K562 (cell line): ENCODE measurements around the gene OR2T29. TPM values are rescaled to one million over a fixed set of nuclear protein-coding genes. Genes with fewer than 3 reads are reported as not detected.

ENCODE experiments used
- ATAC-seq: fragments of 200-7000 bp; cut with Tn5 transposase; 3 replicates; pipeline ENCODE4 v1.9.1; 2020; ENCODE audit warnings: moderate library complexity
- BruUV-seq: library from RNA; stranded (reverse); fragments of 400-500 nt; replicated peaks from 2 replicates; lab custom pipeline; 2021; lab: Mats Ljungman, UMichigan
- CTCF ChIA-PET: fragments of 300-600 bp; formaldehyde crosslinking; extraction: SDS; loops from one replicate; lab custom pipeline; 2021; ENCODE audit warnings: low intra/inter-chr PET ratio; lab: Yijun Ruan, JAX
- POLR2A ChIA-PET: fragments of 300-600, 350-650 bp; sonication (Branson Sonifier 250); formaldehyde crosslinking; extraction: SDS; loops from one replicate; lab custom pipeline; 2021; ENCODE audit warnings: antibody characterized with exemption, inconsistent platforms; lab: Yijun Ruan, JAX
- DNase-seq, 4 experiments: peaks; one replicate each; pipeline versions ENCODE4 v3.0.0 to v3.0.0-alpha.2; 2011 to 2018; ENCODE audit warnings: low spot score in 3 of 4, mixed read lengths in 3 of 4; ENCODE audit errors: extremely low read depth in 1 of 4
- FAIRE-seq: peaks from 2 replicates; lab custom pipeline; 2011; peaks lifted over from hg19 to GRCh38; lab: Jason Lieb, UNC
- H2AFZ ChIP-seq: 2 replicates; pipeline ENCODE4 v1.6.0; 2011; ENCODE audit warnings: low read depth, low read length, control low read depth, inconsistent platforms
- H3K27ac ChIP-seq: fragments of 200-600 bp; 3 replicates; pipeline ENCODE4 v1.8.0; 2011; ENCODE audit warnings: low read depth, mild to moderate bottlenecking, control low read depth, inconsistent platforms, low read length, moderate library complexity, mixed read lengths; ENCODE audit errors: extremely low read depth
- H3K27me3 ChIP-seq, 2 experiments: fragments of 300-600 bp in 1 of 2; 2 replicates in 1 of 2; 3 replicates in 1 of 2; pipeline versions ENCODE4 v1.6.0 to v1.8.0; 2011; ENCODE audit warnings: inconsistent platforms in 2 of 2, low read length in 2 of 2, mild to moderate bottlenecking in 1 of 2, mixed read lengths in 1 of 2, moderate library complexity in 1 of 2; ENCODE audit not compliant: control insufficient read depth in 2 of 2, insufficient read depth in 2 of 2
- H3K36me3 ChIP-seq: fragments of 300-600 bp; 3 replicates; pipeline ENCODE4 v1.8.0; 2011; ENCODE audit warnings: mild to moderate bottlenecking, low read length, inconsistent platforms; ENCODE audit not compliant: control insufficient read depth, insufficient read depth
- H3K4me1 ChIP-seq, 2 experiments: fragments of 200-600 bp in 1 of 2; replicated peaks in 1 of 2; 2 replicates in 1 of 2; 3 replicates in 1 of 2; pipeline versions ENCODE4 v1.5.1 to v1.8.0; 2011; ENCODE audit warnings: inconsistent platforms in 2 of 2, low read length in 2 of 2, mild to moderate bottlenecking in 1 of 2, mixed read lengths in 1 of 2, moderate library complexity in 1 of 2; ENCODE audit not compliant: control insufficient read depth in 2 of 2, insufficient read depth in 2 of 2
- H3K4me2 ChIP-seq: 2 replicates; pipeline ENCODE4 v1.6.1; 2011; ENCODE audit warnings: low read length, control low read depth, inconsistent platforms, mixed read lengths; ENCODE audit not compliant: insufficient read depth
- H3K4me3 ChIP-seq: fragments of 200-600 bp; sonication (generic), shearing (Covaris generic); 2 replicates; pipeline ENCODE4 v1.5.1; 2016; ENCODE audit warnings: control low read depth, inconsistent platforms
- H3K79me2 ChIP-seq: fragments of 200-600 bp; 3 replicates; pipeline ENCODE4 v1.8.0; 2011; ENCODE audit warnings: low read length, inconsistent platforms; ENCODE audit not compliant: control insufficient read depth, insufficient read depth
- H3K9ac ChIP-seq, 2 experiments: 2 replicates each; pipeline versions ENCODE4 v1.6.0 to v1.6.1; 2011; ENCODE audit warnings: low read depth in 2 of 2, low read length in 2 of 2, control low read depth in 1 of 2, inconsistent platforms in 1 of 2, mild to moderate bottlenecking in 1 of 2, mixed read lengths in 1 of 2; ENCODE audit not compliant: insufficient read depth in 1 of 2
- H3K9me1 ChIP-seq: one replicate; pipeline ENCODE4 v1.6.0; 2011; ENCODE audit warnings: inconsistent platforms, mild to moderate bottlenecking, low read length, moderate library complexity; ENCODE audit not compliant: control insufficient read depth, insufficient read depth
- H3K9me3 ChIP-seq: replicated peaks from 2 replicates; pipeline ENCODE4 v1.5.1; 2011; ENCODE audit warnings: low read depth, low read length, inconsistent platforms; ENCODE audit not compliant: control insufficient read depth, insufficient read depth
- H4K20me1 ChIP-seq: replicated peaks from 2 replicates; pipeline ENCODE4 v1.6.1; 2011; ENCODE audit warnings: low read length, inconsistent platforms, mixed read lengths; ENCODE audit not compliant: control insufficient read depth, insufficient read depth
- C11orf30 ChIP-seq: fragments of 450-650 bp; IDR thresholded peaks from 2 replicates; pipeline ENCODE4 v1.6.1; 2016; ENCODE audit warnings: low read depth, mild to moderate bottlenecking
- E2F5 ChIP-seq: sonication (generic); formaldehyde crosslinking; IDR thresholded peaks from 2 replicates; pipeline ENCODE4 v1.8.0; 2022; ENCODE audit warnings: mild to moderate bottlenecking, missing genetic modification reagents
- MAFF ChIP-seq: IDR thresholded peaks from 2 replicates; pipeline ENCODE4 v1.6.1; 2012; ENCODE audit warnings: low read length, improper control_type of control experiment
- MAFG ChIP-seq: fragments of 450-650 bp; conservative IDR thresholded peaks from 2 replicates; pipeline ENCODE4 v1.6.1; 2016; ENCODE audit warnings: missing genetic modification characterization, missing compliant biosample characterization
- MAFK ChIP-seq: IDR thresholded peaks from 2 replicates; pipeline ENCODE4 v1.6.1; 2011; ENCODE audit warnings: low read length, improper control_type of control experiment
- ZBTB17 ChIP-seq: fragments of 450-650 bp; formaldehyde crosslinking; IDR thresholded peaks from 2 replicates; pipeline ENCODE4 v1.4.0; 2020; ENCODE audit warnings: mild to moderate bottlenecking
- ZNF316 ChIP-seq: fragments of 450-650 bp; IDR thresholded peaks from 2 replicates; pipeline ENCODE4 v1.6.1; 2016
- WGBS: fragments of 100-300 bp; shearing (Covaris generic); methylation state at CpG from one replicate; pipeline ENCODE4 v1.1.6; 2016; ENCODE audit warnings: low coverage, mixed read lengths; ENCODE audit not compliant: insufficient coverage; ENCODE audit errors: missing lambda C conversion rate; 5-methylcytosine and 5-hydroxymethylcytosine counted together
- in situ Hi-C: fragments of 300-500 bp; cut with MboI; formaldehyde crosslinking; loops from 4 replicates; pipeline ENCODE4 v1.15.0; 2018; ENCODE audit warnings: inconsistent platforms, mixed read lengths
- intact Hi-C: fragments of 100-400 bp; cut with micrococcal nuclease; formaldehyde crosslinking; loops from 2 replicates; pipeline ENCODE4 v1.14.2; 2022
- polyA plus RNA-seq, 8 experiments: library from polyadenylated mRNA; depleted of rRNA in 4 of 8; stranded (reverse) in 5 of 8; unstranded in 3 of 8; fragments of >200 nt; fragmentation: Nextera tagmentation in 2 of 8; fragmentation: Illumina TruSeq in 1 of 8; extraction: Ambion mirVana in 2 of 8; extraction: Trizol in 1 of 8; gene quantifications; 2 replicates each; pipeline versions ENCODE4 v1.2.1 to v1.2.3, GENCODE V29; 2011 to 2014; ENCODE audit warnings: inconsistent platforms in 1 of 8, missing spikeins in 1 of 8
- total RNA-seq, 7 experiments: library from RNA; depleted of rRNA in 6 of 7; stranded (reverse); fragments of >200 nt in 6 of 7; fragmentation: Illumina TruSeq in 2 of 7; extraction: Trizol in 2 of 7; gene quantifications; 2 replicates each; pipeline versions ENCODE4 v1.2.1 to v1.2.3, GENCODE V29; 2011 to 2021; ENCODE audit warnings: low replicate concordance in 1 of 7

Gene OR2T29
- total and polyA plus RNA-seq, 9 of the 15 experiments (the other 6 are each of a cell fraction or from before 2014, with no cell fraction given): not detected

DNA sequence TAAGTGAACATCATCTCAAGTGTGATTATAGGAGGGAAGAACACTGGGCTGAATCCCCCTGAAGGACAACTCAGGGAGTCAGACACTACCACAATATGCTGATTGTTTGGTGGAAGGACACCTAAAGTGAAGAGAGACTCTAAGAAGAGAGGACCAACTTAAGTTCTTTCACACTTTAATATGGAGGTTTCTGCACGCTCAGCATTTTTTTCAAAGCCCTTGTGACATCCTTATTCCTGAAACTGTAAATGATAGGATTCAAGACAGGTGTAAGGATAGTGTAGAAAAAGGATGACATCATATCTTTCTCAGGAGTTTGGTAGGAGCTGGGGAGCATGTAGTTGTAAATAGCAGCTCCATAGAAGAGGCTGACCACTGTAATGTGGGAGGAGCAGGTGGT lies 30.1 kb upstream of the OR2T29 start:
- H3K79me2 ChIP-seq: no peaks in the 10 kb centered on the region
- no TSS peak for BruUV-seq
- H3K4me2 ChIP-seq: no peak overlapping the region
- no peak overlapping the region for H3K9ac ChIP-seq
- WGBS: 0% methylated on average over 1 of the region's 1 CpG
- no peak overlapping the region for H2AFZ ChIP-seq
- TF ChIP-seq MAFK (peak; percentile 75), E2F5 (CRISPR knock-in tag) (no peak), MAFG (tag) (peak; percentile 75), C11orf30 (peak; percentile 45; the same call in 1 of the 2 replicates), ZBTB17 (CRISPR knock-in tag) (no peak), MAFF (peak; percentile 72), ZNF316 (peak; percentile 56; the same call in 1 of the 2 replicates)
- no peaks in the 10 kb centered on the region; a peak in 1 of 5 replicates for H3K4me1 ChIP-seq
- no peaks in the 10 kb centered on the region for H3K9me3 ChIP-seq
- intact Hi-C loops: no loop called here
- no peaks in the 10 kb centered on the region for H4K20me1 ChIP-seq
- H3K36me3 ChIP-seq: no peaks in the 10 kb centered on the region
- POLR2A ChIA-PET: no interaction called here
- DNase-seq (no peak), ATAC-seq (no peak), FAIRE-seq (no peak)
- no peak overlapping the region for H3K27ac ChIP-seq
- H3K4me3 ChIP-seq: no peak overlapping the region
- CTCF ChIA-PET: no interaction called here
- H3K9me1 ChIP-seq: no peaks in the 10 kb centered on the region
- in situ Hi-C loops: no loop called here
- H3K27me3 ChIP-seq: no peaks in the 10 kb centered on the region
